HFFc6 (cell line): Measurements from ENCODE around the gene TSPAN17. TPM values are rescaled to one million over a fixed set of nuclear protein-coding genes. Genes with fewer than 3 reads are reported as not detected.

ENCODE experiments used
- DNase-seq: peaks from one replicate; pipeline ENCODE4 v3.0.0-alpha.2; 2018
- H3K27ac Mint-ChIP-seq: 2 replicates; pipeline ENCODE4 v1.8.0; 2020; ENCODE audit warnings: mild to moderate bottlenecking, mixed read lengths
- H3K27me3 Mint-ChIP-seq: 2 replicates; pipeline ENCODE4 v1.8.0; 2021; ENCODE audit warnings: mild to moderate bottlenecking, moderate library complexity, mixed read lengths; ENCODE audit not compliant: insufficient read depth
- H3K36me3 Mint-ChIP-seq: 2 replicates; pipeline ENCODE4 v1.8.0; 2021; ENCODE audit warnings: low read depth, mixed read lengths
- H3K4me1 Mint-ChIP-seq: 2 replicates; pipeline ENCODE4 v1.8.0; 2020; ENCODE audit warnings: low read depth, mixed read lengths
- H3K4me3 Mint-ChIP-seq: 2 replicates; pipeline ENCODE4 v1.8.0; 2020; ENCODE audit warnings: mild to moderate bottlenecking, moderate library complexity, mixed read lengths
- H3K9me3 Mint-ChIP-seq: 2 replicates; pipeline ENCODE4 v1.8.0; 2020; ENCODE audit warnings: mild to moderate bottlenecking, mixed read lengths
- total RNA-seq, 6 experiments: library from RNA; stranded (reverse); fragmentation: NEBNext Ultra II Directional; extraction: Animal tissue kit (Norgen Biotek cat#: 25700); gene quantifications; 2 replicates in 1 of 6; 3 replicates in 5 of 6; pipeline ENCODE4 v1.2.3, GENCODE V29; 2021
- TF ChIP-seq, protein P1 (sequence below): fragments of 200-600 bp; sonication (generic); IDR thresholded peaks from 2 replicates; pipeline ENCODE4 v1.5.0; 2021; ENCODE audit warnings: antibody characterized with exemption, mild to moderate bottlenecking

TSPAN17 gene
- total RNA-seq, 6 experiments from 2014 or later = 51.4 to 64.9 (median 57.6) TPM

DNA sequence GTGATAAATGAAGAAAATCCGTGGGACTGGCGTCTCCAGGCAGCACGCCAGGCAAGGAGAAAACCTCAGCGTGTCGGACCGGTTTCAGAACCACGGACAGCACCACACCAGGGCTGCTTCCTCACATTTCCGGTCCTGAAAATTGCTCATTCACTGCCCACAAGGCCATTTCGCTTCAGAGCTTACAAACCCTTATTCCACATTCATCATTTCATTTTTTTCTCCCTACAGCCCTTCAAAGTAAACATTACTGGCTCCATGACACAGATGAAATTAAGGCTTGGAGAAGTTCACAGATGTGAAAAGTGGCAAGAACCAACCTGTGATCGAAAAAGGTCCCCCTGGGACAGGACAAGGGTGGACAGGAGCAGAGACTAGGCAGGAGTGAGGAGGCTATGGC is 35.8 kb upstream of the TSPAN17 start:
- H3K27ac Mint-ChIP-seq = no peak overlapping the region
- DNase-seq = peak; percentile 81
- H3K9me3 Mint-ChIP-seq = no peaks in the 10 kb centered on the region
- TF ChIP-seq, protein P1, sequence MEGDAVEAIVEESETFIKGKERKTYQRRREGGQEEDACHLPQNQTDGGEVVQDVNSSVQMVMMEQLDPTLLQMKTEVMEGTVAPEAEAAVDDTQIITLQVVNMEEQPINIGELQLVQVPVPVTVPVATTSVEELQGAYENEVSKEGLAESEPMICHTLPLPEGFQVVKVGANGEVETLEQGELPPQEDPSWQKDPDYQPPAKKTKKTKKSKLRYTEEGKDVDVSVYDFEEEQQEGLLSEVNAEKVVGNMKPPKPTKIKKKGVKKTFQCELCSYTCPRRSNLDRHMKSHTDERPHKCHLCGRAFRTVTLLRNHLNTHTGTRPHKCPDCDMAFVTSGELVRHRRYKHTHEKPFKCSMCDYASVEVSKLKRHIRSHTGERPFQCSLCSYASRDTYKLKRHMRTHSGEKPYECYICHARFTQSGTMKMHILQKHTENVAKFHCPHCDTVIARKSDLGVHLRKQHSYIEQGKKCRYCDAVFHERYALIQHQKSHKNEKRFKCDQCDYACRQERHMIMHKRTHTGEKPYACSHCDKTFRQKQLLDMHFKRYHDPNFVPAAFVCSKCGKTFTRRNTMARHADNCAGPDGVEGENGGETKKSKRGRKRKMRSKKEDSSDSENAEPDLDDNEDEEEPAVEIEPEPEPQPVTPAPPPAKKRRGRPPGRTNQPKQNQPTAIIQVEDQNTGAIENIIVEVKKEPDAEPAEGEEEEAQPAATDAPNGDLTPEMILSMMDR = no peak
- peaks cover 11% of the 10 kb centered on the region for H3K27me3 Mint-ChIP-seq
- H3K4me1 Mint-ChIP-seq = peaks cover 42% of the 10 kb centered on the region
- no peak overlapping the region for H3K4me3 Mint-ChIP-seq
- H3K36me3 Mint-ChIP-seq = no peaks in the 10 kb centered on the region

DNA sequence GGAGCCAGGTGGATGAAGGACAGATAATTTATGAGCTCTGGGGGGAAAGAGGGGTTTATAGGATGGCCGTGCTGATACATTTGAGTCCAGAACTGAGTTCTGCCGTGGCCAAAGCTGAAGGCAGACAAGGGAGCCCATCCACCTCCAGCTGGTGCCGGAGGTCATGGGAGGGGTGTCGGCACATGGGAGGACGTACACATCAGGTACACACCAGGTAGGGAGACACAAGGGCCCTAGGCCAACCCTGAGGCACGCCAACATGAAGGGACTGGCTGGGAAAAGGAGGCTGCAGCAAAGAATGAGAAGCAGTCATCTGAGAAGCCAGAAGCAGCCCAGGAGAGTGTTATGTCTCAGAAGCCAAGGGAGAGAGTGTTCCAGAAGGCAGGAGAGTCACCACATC is 35.3 kb upstream of the TSPAN17 start:
- Mint-ChIP-seq H3K27me3 (peaks cover 17% of the 10 kb centered on the region), H3K9me3 (no peaks in the 10 kb centered on the region), H3K4me1 (peaks cover 46% of the 10 kb centered on the region), H3K27ac (no peak overlapping the region), H3K36me3 (no peaks in the 10 kb centered on the region), H3K4me3 (no peak overlapping the region)
- TF ChIP-seq, protein P1 = no peak
- no peak for DNase-seq

DNA sequence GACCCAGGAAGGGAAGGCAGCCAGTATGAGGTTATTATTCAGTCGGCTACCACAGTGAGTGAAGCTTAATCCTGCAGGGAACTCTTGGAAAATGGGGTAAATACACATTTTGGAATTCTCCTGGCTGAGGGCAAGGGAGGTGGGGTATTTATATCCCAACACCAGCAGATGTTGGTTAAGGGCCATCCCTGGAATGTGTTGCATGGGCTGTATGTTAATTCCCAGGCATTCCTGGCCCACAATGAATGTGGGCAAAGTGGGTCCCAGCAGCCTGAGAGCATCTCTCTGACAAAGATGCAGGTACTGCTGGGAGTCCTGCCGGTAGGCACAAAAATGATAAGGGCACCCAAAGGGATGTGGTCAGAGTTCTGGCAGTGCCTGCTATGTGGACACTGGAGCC is 34.4 kb upstream of the TSPAN17 start:
- TF ChIP-seq, protein P1 = no peak
- H3K27me3 Mint-ChIP-seq = peaks cover 25% of the 10 kb centered on the region

DNA sequence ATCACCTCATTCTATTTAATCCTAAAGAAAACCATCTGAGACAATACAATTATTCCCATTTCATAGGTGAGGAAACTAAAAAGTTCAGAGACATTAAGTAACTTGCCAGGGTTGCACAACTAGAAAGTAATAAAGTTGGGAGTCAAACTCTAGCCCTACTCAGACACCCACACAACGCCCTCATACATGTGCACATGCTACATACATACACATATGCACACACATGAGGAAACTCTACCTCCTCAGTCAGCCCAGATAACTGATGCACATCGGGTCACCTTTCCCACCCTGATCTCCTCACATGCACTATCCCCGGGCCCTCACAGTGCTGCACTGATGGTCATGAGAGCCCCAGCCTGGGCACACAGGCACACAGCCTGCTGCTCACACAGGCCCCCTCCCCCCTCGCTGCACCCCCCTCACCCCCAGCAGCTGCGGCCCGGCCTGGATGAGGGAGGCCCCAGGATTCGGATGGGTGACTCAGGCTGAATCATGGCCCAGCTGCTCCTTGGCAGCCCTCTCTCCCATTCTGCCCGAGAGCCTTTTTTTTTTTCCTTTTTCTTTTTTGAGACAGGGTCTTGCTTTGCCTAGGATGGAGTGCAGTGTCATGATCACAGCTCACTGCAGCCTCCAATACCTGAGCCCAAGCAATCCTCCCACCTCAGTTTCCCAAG is 32.3 kb upstream of the TSPAN17 start:
- peak; percentile 53 for DNase-seq
- Mint-ChIP-seq H3K36me3 (no peaks in the 10 kb centered on the region), H3K9me3 (no peaks in the 10 kb centered on the region), H3K27ac (no peak overlapping the region), H3K4me3 (peak overlapping the region; percentile 9; the same call in 1 of the 2 replicates), H3K27me3 (peaks cover 33% of the 10 kb centered on the region), H3K4me1 (peaks cover 39% of the 10 kb centered on the region)
- TF ChIP-seq, protein P1 = no peak

More for the DNA sequence above, 34.4 kb upstream of the TSPAN17 start:
- Mint-ChIP-seq H3K36me3 (no peaks in the 10 kb centered on the region), H3K9me3 (no peaks in the 10 kb centered on the region), H3K4me1 (peaks cover 46% of the 10 kb centered on the region), H3K27ac (no peak overlapping the region), H3K4me3 (no peak overlapping the region)
- DNase-seq = no peak

DNA sequence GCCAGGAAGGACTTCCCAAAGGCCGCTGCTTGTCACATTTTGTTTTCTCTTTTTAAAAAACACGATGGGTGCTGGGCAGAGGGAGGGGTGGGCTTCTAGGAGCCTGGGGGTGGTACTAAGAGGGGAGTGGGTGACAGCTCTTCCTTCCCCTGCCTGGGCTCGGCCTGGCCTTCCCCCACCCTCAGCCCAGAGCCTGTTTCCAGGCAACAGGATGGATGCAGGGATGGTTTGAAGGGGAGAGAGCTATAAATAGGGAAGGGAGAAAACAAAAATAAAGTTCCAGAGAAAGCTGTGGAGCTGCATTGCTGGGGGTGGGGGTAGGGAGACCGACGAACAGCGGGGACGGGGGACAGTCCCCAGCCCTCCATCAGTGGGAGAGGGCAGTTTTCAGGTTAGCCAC is 30.8 kb upstream of the TSPAN17 start:
- peaks cover 47% of the 10 kb centered on the region for H3K27me3 Mint-ChIP-seq
- no peak overlapping the region for H3K27ac Mint-ChIP-seq
- H3K4me3 Mint-ChIP-seq = no peak overlapping the region
- TF ChIP-seq, protein P1 = no peak
- no peak for DNase-seq
- H3K36me3 Mint-ChIP-seq = no peaks in the 10 kb centered on the region
- no peaks in the 10 kb centered on the region for H3K9me3 Mint-ChIP-seq
- peaks cover 43% of the 10 kb centered on the region for H3K4me1 Mint-ChIP-seq
